Astrocyte of the cerebellum (primary cell): ENCODE data around the gene CCDC146.
A peak's percentile ranks its signal among the peaks of the same experiment; 100 is the strongest.
"Not testable (repeated sequence)": the region's sequence is repeated elsewhere in the genome, so short reads cannot be mapped to it uniquely, and the experiment has no call there.

Experiments used
- DNase-seq: peaks from one replicate; pipeline ENCODE4 v3.0.0-alpha.2; 2011; ENCODE audit warnings: low read depth
- H3K4me3 ChIP-seq: 2 replicates; pipeline ENCODE4 v1.5.1; 2011; ENCODE audit warnings: mild to moderate bottlenecking, low read depth, low read length, moderate library complexity
- in situ Hi-C: cut with HindIII; loops from 2 replicates; pipeline ENCODE4 v1.10.0; 2017; ENCODE audit warnings: low sequenced_read_pairs

CCDC146 gene, protein sequence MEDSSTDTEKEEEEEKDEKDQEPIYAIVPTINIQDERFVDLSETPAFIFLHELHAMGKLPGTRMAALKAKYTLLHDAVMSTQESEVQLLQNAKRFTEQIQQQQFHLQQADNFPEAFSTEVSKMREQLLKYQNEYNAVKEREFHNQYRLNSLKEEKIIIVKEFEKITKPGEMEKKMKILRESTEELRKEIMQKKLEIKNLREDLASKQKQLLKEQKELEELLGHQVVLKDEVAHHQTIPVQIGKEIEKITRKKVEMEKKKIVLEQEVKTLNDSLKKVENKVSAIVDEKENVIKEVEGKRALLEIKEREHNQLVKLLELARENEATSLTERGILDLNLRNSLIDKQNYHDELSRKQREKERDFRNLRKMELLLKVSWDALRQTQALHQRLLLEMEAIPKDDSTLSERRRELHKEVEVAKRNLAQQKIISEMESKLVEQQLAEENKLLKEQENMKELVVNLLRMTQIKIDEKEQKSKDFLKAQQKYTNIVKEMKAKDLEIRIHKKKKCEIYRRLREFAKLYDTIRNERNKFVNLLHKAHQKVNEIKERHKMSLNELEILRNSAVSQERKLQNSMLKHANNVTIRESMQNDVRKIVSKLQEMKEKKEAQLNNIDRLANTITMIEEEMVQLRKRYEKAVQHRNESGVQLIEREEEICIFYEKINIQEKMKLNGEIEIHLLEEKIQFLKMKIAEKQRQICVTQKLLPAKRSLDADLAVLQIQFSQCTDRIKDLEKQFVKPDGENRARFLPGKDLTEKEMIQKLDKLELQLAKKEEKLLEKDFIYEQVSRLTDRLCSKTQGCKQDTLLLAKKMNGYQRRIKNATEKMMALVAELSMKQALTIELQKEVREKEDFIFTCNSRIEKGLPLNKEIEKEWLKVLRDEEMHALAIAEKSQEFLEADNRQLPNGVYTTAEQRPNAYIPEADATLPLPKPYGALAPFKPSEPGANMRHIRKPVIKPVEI

DNA sequence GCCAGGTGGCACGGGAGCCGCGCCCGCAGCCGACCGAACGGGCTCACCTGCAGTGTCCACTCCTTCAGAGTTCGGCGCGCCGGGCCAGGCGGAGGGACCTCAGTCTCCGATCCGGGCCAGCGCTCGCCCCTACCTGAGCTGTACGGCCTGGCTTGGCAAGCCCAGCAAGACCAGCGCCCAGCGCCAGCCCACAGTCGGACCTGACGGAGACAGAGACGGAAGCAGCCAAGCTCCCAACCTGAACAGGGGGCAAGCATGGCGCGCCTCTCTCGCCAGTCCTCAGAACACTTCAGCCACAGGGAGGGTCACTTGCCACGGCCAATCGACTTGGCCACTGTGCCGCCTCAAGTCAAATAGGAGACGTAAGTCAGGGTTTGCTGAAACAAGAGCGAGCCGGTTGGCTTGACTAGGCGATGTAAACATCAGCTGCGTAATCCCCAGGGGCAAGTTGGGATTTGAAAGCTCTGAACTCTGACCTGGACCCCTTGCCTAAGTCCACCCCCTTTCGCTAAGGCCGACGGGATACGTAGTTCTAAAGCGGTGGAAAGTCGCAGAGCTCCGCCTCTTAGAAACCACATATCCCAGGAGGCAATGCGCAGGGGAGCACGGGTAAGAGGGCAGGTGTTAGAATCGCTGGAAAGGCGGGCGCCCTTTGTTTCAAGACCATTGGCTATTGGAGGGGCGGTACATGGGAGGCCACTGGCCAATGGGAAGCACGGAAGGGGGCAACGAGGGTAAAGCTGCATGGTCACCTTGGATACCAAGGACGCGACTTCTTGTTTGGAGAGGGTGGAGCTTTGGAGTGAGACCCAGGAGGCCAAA, at the start of gene CCDC146:
Gene CCDC146 (plus strand): TSS at position 756 of the 822 bp plus-strand sequence. CDS start 45,054 bp downstream, outside the sequence.
- DNase-seq: peak; percentile 98
- in situ Hi-C loops: not testable (repeated sequence)
- H3K4me3 ChIP-seq: peak within 1 kb of the TSS; percentile 56

DNA sequence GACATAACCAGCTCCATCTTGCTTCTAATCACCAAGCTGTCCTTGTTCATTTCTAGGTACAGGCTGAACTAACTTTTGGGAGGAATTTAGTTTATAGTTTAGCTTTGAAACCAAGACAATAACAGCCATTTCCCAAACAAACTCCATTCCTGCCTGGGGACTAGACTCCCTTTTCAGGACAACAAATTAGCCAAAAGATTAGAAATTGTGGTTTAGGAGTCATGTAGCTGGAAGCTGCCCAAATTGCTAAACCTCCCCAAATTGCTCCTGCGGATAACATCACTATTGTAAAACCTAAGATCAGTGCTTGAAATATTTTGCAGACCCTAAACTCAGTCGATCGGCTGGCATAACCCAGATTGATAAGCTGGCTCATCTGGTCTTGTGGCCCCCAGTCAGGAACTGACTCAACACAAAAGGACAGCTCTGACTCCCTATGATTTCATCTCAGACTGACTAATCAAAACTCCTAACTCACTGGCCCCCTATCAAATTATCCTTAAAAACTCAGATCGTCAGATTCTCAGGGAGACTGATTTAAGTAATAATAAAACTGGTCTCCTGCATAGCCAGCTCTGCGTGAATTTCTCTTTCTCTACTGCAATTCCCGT, 47.5 kb upstream of the CCDC146 start:
- H3K4me3 ChIP-seq, in situ Hi-C loops: not testable (repeated sequence)
- DNase-seq: peak; percentile 0

DNA sequence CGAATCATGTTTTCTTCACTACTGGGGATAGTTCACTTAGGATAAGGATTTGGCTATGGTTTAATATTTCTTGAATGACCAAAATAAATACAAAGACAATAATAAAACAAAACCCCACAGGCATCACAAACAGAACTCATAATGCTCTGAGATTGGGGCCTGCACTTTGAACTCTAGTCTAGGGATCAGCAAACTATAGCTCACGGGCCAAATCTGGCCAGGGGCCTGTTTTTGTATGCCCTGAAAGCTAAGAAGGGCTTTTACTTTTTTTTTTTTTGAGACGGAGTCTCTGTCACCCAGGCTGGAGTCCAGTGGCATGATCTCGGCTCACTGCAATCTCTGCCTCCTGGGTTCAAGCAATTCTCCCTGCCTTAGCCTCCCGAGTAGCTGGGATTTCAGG, 45.4 kb upstream of the CCDC146 start:
- H3K4me3 ChIP-seq, in situ Hi-C loops, DNase-seq: not testable (repeated sequence)

DNA sequence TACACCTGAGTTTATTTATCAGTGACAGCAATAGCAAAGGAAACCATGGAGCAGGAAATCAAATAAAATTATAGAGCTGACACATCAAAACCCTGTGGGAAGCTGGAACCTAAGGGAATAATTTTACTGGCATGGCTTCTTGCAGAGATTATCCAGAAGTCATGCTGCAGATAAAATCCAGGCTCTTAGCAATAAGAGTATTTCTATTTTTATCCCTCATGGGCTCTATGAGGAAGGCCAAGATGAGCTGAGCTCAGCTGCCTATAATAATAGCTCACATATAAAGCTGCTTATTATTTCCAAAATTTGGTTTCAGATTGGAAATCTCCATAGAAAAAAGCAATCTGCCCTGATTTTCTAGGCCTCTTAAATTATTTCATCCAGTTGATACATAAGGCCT, 43.3 kb upstream of the CCDC146 start:
- in situ Hi-C loops, DNase-seq: not testable (repeated sequence)

DNA sequence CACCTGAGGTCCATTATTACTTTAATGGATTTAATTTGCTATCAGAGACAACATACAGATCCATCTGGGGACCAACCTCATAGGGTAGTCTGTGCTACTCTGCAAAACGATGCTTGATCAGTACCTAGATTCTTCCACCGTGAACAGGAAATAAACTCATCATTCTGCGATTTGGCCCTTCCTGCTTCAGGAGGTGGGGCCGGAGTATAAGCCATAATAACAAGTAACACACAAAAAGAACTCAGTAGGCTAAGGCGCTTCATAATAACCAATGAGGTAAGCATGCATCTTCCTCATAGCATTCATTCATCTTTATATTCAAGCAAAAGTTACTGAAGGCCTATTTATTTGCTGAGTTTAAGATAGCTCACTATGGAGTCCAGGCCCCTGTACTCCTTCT, 42.8 kb upstream of the CCDC146 start:
- DNase-seq, H3K4me3 ChIP-seq, in situ Hi-C loops: not testable (repeated sequence)

More for the DNA sequence above, 43.3 kb upstream of the CCDC146 start:
- H3K4me3 ChIP-seq: not testable (repeated sequence)

DNA sequence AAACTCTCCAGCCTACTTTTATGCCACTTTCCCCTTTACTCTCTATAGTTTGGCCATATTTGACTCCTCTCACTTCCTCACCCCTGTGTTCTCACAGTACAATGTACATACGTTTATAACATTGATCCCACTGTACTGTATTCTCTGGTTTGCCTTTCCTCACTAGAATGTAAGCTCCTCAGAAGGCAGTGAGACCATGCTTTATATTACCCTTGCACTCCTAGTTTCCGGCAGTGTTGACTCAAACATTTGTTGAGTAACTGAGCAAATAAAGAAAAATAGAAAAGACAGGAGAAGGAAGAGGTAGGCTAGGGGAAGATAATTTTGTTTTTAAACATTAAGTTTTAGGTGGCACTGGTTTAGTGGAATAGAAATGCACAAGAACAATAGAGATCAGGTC, 42.2 kb upstream of the CCDC146 start:
- in situ Hi-C loops, H3K4me3 ChIP-seq, DNase-seq: not testable (repeated sequence)

DNA sequence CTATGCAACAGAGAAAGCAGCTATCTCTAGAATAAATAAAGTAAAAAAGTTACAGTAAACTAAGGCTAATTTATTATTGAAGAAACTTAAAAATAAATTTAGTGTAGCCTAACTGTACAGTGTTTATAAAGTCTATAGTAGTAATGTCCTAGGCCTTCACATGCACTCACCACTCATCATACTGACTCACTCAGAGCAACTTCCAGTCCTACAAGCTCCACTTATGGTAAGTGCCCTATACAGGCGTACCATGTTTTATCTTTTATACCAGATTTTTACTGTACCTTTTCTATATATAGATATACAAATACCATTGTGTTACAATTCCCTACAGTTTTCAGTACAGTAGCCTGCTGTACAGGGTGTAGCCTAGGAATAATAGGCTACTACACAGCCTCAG, 40.2 kb upstream of the CCDC146 start:
- DNase-seq, in situ Hi-C loops, H3K4me3 ChIP-seq: not testable (repeated sequence)

DNA sequence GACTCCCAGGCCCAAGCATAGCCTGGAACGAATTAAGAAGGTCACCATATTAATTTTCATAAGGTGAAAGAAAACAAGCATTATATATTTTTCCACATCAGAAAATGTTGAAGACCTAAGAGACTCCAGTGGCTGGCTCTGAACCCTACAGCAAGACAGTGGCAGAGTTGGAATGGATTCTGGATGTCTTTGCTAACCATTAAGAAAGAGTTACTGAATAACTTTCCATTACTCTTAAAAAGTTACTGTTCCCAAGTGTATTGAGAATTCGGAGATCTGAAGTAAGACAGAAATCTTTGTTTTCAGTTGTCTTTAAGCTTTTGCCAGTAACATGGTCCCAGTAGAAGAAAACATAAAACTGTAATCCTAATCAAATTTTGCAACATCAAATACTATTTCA, 30.1 kb upstream of the CCDC146 start:
- H3K4me3 ChIP-seq, DNase-seq, in situ Hi-C loops: not testable (repeated sequence)

DNA sequence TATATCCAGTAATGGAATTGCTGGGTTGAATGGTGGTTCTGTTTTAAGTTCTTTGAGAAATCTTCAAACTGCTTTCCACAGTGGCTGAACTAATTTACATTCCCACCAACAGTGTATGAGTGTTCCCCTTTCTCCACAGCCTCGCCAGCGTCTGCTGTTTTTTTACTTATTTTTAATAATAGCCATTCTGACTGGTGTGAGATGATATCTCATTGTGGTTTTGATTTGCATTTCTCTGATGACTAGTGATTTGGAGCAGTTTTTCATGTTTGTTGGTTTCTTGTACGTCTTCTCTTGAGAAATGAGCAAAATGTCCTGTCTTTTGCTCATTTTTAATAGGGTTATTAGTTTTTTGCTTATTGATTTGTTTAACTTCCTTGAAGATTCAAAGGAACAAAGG, 21.9 kb upstream of the CCDC146 start:
- in situ Hi-C loops, H3K4me3 ChIP-seq: not testable (repeated sequence)
- DNase-seq: peak; percentile 1

DNA sequence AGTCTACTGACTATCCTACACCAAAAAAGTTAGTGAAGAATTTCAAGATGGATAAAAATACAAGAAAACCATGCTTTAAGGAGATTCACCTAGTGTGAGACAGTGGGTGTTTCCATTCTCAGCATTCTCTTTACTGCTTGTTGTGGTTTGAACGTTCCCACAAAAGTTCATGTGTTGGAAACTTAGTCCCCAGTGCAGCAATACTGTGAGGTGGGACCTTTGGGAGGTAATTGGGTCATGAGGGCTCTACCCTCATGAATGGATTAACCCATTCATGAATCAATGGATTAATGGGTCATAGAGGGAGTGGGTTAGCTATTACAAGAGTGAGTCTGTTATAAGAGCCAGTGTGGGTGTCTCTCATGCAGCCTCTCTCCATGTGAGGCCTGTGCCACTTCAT, 21.2 kb upstream of the CCDC146 start:
- DNase-seq, in situ Hi-C loops, H3K4me3 ChIP-seq: not testable (repeated sequence)

DNA sequence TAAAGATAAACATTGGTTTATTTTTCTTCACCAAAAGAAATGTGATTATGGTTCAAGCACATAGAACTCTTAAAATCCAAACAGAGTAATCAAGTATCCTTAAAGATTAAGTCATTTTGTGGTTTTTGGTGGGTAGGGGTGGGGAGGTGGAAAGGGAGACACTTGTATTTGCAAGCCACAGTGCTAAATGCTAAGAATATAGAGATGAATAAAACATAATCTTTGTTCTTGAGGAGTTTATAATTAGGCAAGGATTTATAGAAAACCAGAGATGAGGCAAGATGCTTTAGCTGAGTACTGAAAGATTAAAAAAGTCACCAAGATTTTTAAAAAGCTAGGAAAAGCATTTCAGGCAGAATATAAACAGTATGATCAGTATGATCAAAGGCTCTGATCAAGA, 19.7 kb upstream of the CCDC146 start:
- DNase-seq, in situ Hi-C loops, H3K4me3 ChIP-seq: not testable (repeated sequence)

DNA sequence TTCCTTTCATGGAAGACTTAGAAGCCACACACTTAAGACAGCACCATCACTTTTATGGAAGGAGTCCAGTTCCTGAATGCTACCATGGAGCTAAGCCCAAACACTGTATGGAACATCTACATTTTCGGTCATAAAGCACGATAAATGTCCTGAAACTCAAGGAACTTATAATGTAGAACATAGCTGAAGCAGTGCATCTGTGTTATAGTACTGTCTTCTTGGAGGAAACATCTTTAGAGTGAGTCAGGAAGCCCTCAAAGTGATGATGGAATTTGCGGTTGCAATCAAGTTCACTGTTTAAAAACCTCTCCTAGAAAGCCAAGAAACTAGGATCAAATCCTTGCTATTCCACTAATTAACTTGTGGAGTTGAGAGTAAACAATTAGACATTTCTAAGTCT, 16.5 kb upstream of the CCDC146 start:
- DNase-seq, in situ Hi-C loops, H3K4me3 ChIP-seq: not testable (repeated sequence)

DNA sequence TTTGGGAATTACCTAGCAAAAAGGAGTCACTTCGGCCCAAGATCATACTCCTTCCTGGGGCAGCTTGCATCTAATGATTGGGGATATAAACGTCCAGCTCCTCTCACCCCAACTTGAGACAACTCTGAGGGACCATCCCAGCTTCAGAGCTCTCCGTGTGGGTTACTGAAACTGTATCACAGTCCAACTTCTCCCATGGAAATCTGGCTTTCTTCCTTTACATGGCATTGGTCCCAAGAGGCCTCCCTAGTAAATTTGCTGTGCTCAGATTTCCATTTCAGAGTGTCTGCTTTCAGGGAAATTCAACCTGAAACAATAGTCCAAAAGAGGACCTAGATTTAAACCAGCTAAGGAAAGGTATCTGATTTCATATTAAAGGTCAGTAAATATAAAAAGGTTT, 14.8 kb upstream of the CCDC146 start:
- DNase-seq, H3K4me3 ChIP-seq, in situ Hi-C loops: not testable (repeated sequence)

DNA sequence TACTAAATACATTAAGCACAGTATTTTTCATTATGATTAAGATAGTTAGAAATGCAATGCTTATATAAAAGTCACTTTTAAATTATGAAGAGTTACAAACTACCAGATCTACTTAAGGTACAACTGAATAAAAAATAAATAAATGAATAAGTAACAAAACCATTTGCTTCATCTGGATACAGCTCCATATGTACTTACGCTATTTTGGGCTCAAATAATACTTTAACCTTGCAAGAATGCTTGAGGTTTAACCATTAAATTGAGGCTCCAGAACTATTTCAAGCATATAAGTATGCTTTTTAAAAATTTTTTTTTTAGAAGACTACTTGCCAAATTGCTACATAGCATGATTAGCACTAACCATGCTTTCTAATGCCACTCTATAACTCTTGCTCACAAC, 14.1 kb upstream of the CCDC146 start:
- H3K4me3 ChIP-seq, DNase-seq, in situ Hi-C loops: not testable (repeated sequence)

DNA sequence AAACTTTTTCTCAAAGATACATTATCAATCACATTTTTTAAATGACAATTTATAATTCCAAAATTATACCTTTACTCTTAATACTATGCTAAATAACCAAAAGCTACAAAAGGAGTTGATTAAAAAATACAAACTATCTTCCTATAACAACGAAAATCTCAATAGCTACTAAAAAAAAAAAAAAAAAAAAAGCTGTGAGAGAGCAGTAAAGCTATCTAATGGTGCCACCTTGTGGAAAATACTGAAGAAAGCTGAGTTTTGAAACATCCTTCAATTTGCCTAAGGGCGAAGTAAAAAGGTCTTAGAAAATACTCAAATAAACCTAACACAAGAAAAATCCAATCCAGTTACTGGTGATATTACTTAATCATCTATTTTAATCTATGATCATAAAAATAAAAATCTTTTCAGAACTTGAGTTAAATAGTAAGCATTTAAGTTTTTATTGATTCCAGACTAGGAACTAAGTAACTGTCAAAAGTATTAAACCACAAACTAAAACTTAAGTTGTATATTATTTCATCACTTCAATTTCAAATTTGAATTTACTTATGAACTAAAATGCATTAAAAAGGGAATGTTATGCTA, 9.6 kb upstream of the CCDC146 start:
- in situ Hi-C loops, H3K4me3 ChIP-seq: not testable (repeated sequence)
- peak; percentile 2 for DNase-seq

DNA sequence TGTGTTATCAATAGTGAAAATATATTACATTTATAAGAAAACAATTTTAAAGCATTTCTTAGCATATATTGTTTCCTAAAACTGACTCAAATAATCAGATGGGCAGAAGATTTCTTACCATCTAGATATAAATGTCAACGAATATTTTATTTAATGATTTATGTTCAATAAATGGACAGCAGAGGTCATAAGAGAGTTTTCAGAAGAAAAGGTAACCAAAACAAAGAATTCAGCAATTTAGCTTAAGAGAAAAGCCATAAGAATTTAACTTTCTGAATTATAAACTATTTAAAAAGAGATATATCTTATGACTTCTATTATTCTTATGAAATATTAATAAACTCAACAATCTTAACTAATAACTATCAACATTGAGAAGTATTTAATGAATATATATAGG, 3.1 kb downstream of the CCDC146 start:
- in situ Hi-C loops, DNase-seq, H3K4me3 ChIP-seq: not testable (repeated sequence)
